GM20000 (cell line): ENCODE data around the gene MAD2L1.

Experiments
- DNase-seq: peaks from one replicate; pipeline ENCODE4 v3.0.0; 2012; ENCODE audit warnings: low spot score
- TF ChIP-seq, protein P1 (sequence below): IDR thresholded peaks from 2 replicates; pipeline ENCODE4 v1.5.1; 2012; ENCODE audit warnings: mild to moderate bottlenecking, control low read depth; ENCODE audit errors: extremely low read depth, missing control alignments

Gene MAD2L1

DNA sequence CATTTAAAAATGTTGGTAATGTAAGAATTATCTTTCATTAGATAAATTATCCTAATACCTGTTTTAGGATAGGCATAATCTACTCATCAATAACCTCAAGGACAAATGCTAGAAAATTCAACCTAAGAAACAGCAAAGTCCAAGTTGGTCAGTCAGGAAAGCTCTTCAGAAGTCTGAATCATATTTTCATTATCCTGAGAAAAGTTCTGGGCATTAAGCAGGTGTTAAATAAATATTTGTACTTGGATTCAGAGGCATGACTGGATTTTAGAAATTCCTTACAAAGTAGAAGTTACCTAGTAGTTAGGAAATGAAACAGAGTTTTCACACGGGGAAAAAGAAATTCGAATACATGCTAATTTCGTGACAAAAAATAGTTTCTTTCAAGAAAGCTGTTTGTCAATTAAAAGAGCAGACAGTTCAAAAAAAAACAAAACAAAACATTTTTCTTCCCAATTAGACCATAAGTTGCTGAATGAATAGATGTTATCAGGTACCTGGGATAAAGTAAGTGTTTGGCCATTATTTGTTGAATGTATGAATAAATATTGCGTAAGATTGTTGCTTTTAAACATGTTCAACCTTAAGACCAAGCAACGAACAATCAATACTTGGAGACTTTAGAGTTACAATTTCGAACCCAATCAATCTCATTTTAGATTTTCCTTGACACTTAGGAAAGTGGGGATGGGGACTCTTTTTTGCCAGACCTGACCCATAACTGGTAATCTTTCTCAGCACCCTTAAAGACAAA lies 48.5 kb downstream of the MAD2L1 start:
- DNase-seq: no peak
- TF ChIP-seq, protein P1, sequence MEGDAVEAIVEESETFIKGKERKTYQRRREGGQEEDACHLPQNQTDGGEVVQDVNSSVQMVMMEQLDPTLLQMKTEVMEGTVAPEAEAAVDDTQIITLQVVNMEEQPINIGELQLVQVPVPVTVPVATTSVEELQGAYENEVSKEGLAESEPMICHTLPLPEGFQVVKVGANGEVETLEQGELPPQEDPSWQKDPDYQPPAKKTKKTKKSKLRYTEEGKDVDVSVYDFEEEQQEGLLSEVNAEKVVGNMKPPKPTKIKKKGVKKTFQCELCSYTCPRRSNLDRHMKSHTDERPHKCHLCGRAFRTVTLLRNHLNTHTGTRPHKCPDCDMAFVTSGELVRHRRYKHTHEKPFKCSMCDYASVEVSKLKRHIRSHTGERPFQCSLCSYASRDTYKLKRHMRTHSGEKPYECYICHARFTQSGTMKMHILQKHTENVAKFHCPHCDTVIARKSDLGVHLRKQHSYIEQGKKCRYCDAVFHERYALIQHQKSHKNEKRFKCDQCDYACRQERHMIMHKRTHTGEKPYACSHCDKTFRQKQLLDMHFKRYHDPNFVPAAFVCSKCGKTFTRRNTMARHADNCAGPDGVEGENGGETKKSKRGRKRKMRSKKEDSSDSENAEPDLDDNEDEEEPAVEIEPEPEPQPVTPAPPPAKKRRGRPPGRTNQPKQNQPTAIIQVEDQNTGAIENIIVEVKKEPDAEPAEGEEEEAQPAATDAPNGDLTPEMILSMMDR: no peak

DNA sequence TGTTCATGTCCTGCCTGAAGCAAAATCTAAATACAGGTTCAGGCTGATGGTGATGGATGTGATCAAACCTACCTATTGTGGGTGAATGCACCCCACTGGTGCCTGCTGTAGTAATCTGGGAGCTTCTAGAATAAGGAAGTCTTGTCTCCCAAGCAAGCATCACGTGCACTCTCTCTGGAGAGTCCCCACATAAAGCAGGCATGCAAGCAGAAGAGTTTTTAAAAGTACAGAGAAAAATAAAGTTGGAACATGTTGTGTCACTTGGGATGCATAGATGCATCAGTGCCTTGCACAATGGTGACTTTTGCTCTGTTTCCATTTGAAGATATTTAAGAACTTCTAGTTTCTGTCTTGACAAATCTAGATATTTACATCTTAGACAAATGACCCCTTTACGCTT lies 54.9 kb downstream of the MAD2L1 start:
- no peak for DNase-seq
- TF ChIP-seq, protein P1: no peak

DNA sequence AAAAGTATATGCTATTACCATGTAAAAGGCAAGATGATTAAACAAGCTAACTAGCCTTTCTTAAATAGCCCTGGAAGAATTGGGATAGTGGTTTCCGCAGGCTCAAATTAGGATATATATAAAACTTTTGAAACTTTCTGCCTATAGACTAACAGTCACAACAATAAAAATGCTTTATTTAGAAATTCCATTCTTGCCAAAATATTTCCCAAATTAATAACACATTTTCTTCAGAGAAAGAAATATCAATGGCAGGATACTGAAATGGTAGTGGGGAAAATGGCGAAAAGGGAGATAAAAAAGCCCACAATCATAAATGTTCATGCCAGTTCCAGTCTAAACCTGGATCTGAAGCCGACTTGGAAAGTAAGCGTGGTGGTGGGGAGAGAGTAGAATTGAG lies 56.0 kb downstream of the MAD2L1 start:
- TF ChIP-seq, protein P1: no peak
- no peak for DNase-seq

- TF ChIP-seq, protein P1: no peak
- DNase-seq: no peak
These were observed 56.9 kb downstream of the MAD2L1 start for GRCh38 chr4:120009731-120010130.

DNA sequence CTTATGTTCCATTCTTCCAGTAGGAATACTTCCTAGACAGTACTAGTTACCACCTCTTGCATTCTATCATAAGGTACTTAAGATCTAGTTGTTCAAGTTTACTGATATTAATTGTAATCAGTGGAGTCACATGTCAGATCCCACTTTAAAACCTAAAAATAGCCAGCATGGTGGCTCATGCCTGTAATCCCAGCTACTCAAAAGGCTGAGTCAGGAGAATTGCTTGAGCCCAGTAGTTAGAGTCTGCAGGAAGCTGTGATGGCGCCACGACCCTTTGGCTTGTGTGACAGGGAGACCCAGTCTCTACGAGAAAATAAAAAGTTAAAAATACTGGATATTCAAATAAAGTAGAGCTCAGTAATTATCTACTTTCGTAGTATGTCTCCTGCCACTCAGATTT lies 57.7 kb downstream of the MAD2L1 start:
- TF ChIP-seq, protein P1: no peak
- DNase-seq: no peak

DNA sequence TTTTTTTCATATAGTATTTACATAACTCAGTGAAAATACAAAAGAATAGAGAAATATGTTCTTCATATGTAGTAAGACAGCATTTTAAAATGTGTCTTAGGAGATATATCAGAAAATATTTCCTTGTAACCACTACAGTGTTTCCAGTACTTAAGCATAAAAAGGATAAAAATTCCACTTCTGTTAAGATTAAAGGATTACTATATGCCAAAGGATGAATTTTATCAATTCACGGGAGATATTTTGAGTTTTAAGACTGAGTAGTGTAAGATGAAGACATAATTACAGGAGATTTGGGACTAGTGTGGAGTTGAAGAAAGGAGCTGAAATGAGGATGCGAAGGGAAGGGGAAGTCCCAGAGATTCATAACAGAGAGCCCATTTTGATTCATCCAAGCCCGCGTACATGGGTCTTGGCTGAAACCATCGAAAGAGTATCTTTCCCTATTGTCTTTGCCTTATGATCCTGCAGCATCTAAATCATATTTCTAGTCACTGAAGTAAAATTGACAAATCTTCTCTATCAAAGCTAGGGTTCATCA lies 58.7 kb downstream of the MAD2L1 start:
- TF ChIP-seq, protein P1: no peak
- no peak for DNase-seq

- DNase-seq: no peak
- TF ChIP-seq, protein P1: no peak
These were observed 59.3 kb downstream of the MAD2L1 start for GRCh38 chr4:120007191-120007871.
